Measurements from ENCODE around the gene ASIC4. TPM values are rescaled to one million over a fixed set of nuclear protein-coding genes. Genes with fewer than 3 reads are reported as not detected.

Gene ASIC4
- polyA plus RNA-seq, 3 donors: not detected

DNA sequence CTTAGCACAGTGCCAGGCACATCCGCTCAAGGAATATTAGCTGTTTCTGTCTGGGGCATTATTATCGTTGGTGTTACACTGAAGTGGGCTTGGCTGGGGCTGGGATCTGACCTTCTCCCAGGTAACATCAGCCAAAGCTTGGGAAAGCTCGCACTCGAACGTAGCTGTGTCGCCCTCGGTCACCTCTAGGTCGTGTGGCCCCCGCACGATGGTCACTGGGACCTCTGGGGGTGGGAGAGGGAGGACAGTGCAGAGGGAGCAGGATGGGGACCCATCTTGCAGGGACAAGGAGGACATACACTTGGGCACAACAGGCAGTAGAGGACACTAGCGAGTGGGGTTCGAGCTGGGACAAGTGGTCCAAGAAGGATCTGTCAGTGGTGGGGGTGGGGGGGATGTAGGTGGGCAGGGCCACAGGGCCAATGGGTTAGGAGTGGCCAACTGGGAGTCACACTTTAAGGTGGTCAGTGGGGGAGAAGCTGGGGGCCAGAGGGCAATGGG, 39.2 kb downstream of the ASIC4 start:
- Histone ChIP-seq H3K9ac (ENCODE audit: insufficient read depth, low read length, poor library complexity, severe bottlenecking) (no peak overlapping the region), H3K9me3 (replicated peaks in 1 of 2; ENCODE audit: control insufficient read depth in 1 of 2, insufficient read depth in 1 of 2, low read length in 2 of 2) (peaks cover 0 to 5% of the 10 kb centered on the region in 2 donors), H3K79me2 (ENCODE audit: insufficient read depth, low read length) (no peaks in the 10 kb centered on the region), H3K36me3 (replicated peaks in 1 of 2; ENCODE audit: control insufficient read depth in 1 of 2, insufficient read depth in 2 of 2, low read length in 2 of 2) (no peaks in the 10 kb centered on the region), H4K20me1 (ENCODE audit: insufficient read depth, low read length) (no peaks in the 10 kb centered on the region), H3K27me3 (ENCODE audit: control insufficient read depth in 2 of 2, insufficient read depth in 2 of 2, low read length in 2 of 2) (peaks cover 17 to 44% of the 10 kb centered on the region in 2 donors), H3K27ac (ENCODE audit: low read depth in 1 of 2, low read length in 2 of 2) (no peak overlapping the region), H3K4me3 (replicated peaks in 1 of 3; ENCODE audit: low read depth in 2 of 3, low read length in 3 of 3) (no peak overlapping the region), H3K4me1 (ENCODE audit: control insufficient read depth in 1 of 2, insufficient read depth in 2 of 2, low read length in 2 of 2) (peaks cover 12 to 18% of the 10 kb centered on the region in 2 donors), H2AFZ (ENCODE audit: insufficient read depth, low read depth, low read length, poor library complexity, severe bottlenecking) (no peak overlapping the region), H3K4me2 (replicated peaks; ENCODE audit: extremely low read depth, low read length, poor library complexity, severe bottlenecking) (peak overlapping the region; percentile 82)
- 84% methylated on average over 10 of the region's 12 CpGs for WGBS (ENCODE audit: insufficient coverage)
- TF ChIP-seq CTCF (IDR thresholded peaks at IDR 0.05): no peak
- Mint-ChIP-seq H3K9me3 (peaks cover 0 to 9% (median 3%) of the 10 kb centered on the region in 7 donors), H3K4me3 (peak overlapping the region in 1 of 2 donors; percentile 77), H3K4me1 (peaks cover 8% of the 10 kb centered on the region), H3K27me3 (ENCODE audit: low read depth in 3 of 3) (peaks cover 33 to 54% (median 44%) of the 10 kb centered on the region in 3 donors), H3K36me3 (peaks cover 0 to 3% of the 10 kb centered on the region in 2 donors), H3K27ac (no peak overlapping the region)
- no peak for DNase-seq
- intact Hi-C loops (cut with micrococcal nuclease): loop anchor here (5.0 kb wide), 1 partner anchor 44 kb away; the partner anchor contains the start of gene STK11IP (in 2 of the 2)

DNA sequence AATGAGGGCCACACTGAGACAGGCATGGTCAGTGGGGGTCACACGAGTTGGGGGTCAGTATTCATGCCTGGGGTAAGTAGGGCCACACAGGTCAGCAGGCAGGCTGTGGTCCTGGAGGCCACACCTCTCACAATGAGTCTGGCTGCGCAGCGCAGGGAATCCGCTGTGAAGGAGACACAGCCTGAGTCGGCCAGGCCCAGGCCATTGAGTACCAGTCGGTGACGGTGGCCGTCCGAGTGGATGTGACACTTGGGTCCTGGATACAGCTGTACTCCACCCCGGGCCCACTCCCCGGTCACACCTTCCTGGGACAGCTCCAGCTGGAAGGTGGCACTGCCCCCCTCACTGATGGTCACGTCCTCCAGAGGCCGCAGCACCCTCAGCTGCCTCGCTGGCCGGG, 40.1 kb downstream of the ASIC4 start:
- Histone ChIP-seq H3K9ac (ENCODE audit: insufficient read depth, low read length, poor library complexity, severe bottlenecking) (no peak overlapping the region), H3K4me2 (replicated peaks; ENCODE audit: extremely low read depth, low read length, poor library complexity, severe bottlenecking) (no peak overlapping the region), H4K20me1 (ENCODE audit: insufficient read depth, low read length) (no peaks in the 10 kb centered on the region), H3K4me3 (replicated peaks in 1 of 3; ENCODE audit: low read depth in 2 of 3, low read length in 3 of 3) (no peak overlapping the region), H3K27me3 (ENCODE audit: control insufficient read depth in 2 of 2, insufficient read depth in 2 of 2, low read length in 2 of 2) (peaks cover 17 to 44% of the 10 kb centered on the region in 2 donors), H3K9me3 (replicated peaks in 1 of 2; ENCODE audit: control insufficient read depth in 1 of 2, insufficient read depth in 1 of 2, low read length in 2 of 2) (peaks cover 0 to 5% of the 10 kb centered on the region in 2 donors), H3K27ac (ENCODE audit: low read depth in 1 of 2, low read length in 2 of 2) (no peak overlapping the region), H3K36me3 (replicated peaks in 1 of 2; ENCODE audit: control insufficient read depth in 1 of 2, insufficient read depth in 2 of 2, low read length in 2 of 2) (no peaks in the 10 kb centered on the region), H3K4me1 (ENCODE audit: control insufficient read depth in 1 of 2, insufficient read depth in 2 of 2, low read length in 2 of 2) (peaks cover 12 to 18% of the 10 kb centered on the region in 2 donors), H3K79me2 (ENCODE audit: insufficient read depth, low read length) (no peaks in the 10 kb centered on the region), H2AFZ (ENCODE audit: insufficient read depth, low read depth, low read length, poor library complexity, severe bottlenecking) (no peak overlapping the region)
- Mint-ChIP-seq H3K36me3 (peaks cover 0 to 3% of the 10 kb centered on the region in 2 donors), H3K9me3 (peaks cover 0 to 9% (median 3%) of the 10 kb centered on the region in 7 donors), H3K4me1 (peaks cover 8% of the 10 kb centered on the region), H3K27me3 (ENCODE audit: low read depth in 3 of 3) (peaks cover 29 to 48% (median 39%) of the 10 kb centered on the region in 3 donors), H3K4me3 (no peak overlapping the region), H3K27ac (no peak overlapping the region)
- 97% methylated on average over 11 of the region's 15 CpGs for WGBS (ENCODE audit: insufficient coverage)
- intact Hi-C loops (cut with micrococcal nuclease): loop anchor here (5.0 kb wide), 1 partner anchor 43 kb away; the partner anchor contains the start of gene STK11IP (in 2 of the 2)
- DNase-seq: no peak
- no peak for TF ChIP-seq CTCF (IDR thresholded peaks at IDR 0.05)
